COLO668 (cell line): ENCODE measurements around the gene PLEKHO1.
"Not testable (repeated sequence)": the region's sequence is repeated elsewhere in the genome, so short reads cannot be mapped to it uniquely, and the experiment has no call there.

Experiments
- DNase-seq: peaks from one replicate; lab custom pipeline; 2025; ENCODE audit not compliant: unreplicated experiment; lab: John Stamatoyannopoulos, UW

The PLEKHO1 gene

DNA sequence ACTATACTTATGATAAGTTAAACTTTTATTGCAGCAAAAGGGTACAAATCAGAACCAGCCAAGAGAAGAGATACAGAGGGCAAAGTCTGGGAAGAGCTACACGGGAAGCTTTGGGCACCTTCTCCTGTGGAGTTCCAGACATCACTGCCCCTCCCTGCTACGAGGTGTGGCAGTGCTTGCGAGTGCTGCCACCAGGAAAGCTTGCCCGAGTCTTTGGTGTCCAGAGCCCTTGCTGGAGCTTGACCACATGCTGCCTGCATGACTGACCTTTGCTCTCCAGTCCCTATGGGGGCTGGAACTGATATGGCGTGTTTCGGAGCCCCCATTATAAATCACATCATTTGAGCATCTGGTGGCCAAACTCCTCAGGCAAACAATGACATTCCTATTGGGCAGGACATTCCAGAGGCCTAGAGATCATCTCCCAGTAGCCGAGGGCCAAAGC lies 23.4 kb downstream of the PLEKHO1 start:
- no peak for DNase-seq

- DNase-seq: no peak
Measured at GRCh38 chr1:150176593-150176992, 26.9 kb downstream of the PLEKHO1 start.

DNA sequence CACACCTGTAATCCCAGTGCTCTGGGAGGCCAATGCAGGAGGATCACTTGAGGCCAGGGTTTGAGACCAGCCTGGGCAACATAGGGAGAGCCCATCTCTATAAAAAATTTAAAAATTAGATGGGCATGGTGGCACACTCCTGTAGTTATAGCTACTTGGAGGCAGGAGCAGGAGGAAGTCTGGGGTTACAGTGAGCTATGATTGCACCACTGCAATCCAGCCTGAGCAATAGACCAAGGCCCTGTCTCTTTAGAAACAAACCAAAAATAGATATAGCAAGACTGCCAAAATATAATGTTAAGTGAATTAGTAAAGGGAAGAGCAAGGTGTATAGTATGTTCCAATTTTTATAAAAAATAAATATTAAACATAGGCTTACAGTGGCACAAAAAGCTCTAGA lies 28.8 kb downstream of the PLEKHO1 start:
- no peak for DNase-seq

DNA sequence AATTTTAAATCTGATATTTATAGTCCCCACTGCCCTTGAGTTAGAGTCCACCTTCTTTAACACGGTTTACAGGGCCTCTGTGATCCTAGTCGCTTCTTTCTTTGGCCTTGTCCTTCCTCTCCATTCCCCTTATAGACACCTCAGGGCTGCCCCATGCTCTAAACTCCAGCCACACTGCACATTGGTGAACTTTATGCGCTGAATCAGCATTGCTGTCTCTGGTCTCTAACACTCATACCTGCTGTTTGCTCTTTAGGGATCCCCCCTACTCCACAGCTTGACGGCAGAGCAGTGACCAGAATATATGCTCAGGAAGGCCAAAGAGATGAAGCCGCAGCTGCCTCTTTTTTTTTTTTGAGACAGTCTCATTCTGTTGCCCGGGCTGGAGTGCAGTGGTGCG lies 30.2 kb downstream of the PLEKHO1 start:
- no peak for DNase-seq

GRCh38 chr1:150180474-150180873 lies 30.8 kb downstream of the PLEKHO1 start:
- no peak for DNase-seq

DNA sequence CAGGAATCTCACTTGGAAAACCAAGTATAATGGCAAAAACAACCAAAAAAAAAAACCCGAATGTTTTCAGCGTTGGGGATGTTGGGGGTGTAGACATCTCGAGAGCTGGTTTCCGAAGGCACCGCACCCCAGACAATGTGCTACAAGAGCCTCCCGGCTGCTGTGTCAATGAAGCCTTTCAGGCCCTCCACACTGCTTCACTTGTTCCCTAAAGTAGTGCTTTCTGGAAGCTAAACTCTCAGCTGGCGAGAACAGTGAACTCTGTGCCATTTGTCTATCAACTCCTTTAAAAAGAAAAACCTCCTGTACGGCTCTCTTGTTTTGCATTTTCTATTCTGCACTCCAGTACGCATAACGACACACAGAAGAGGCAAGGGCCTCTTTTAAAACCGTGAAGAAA lies 32.5 kb downstream of the PLEKHO1 start:
- no peak for DNase-seq

GRCh38 chr1:150183061-150183460 lies 33.3 kb downstream of the PLEKHO1 start:
- DNase-seq: no peak

DNA sequence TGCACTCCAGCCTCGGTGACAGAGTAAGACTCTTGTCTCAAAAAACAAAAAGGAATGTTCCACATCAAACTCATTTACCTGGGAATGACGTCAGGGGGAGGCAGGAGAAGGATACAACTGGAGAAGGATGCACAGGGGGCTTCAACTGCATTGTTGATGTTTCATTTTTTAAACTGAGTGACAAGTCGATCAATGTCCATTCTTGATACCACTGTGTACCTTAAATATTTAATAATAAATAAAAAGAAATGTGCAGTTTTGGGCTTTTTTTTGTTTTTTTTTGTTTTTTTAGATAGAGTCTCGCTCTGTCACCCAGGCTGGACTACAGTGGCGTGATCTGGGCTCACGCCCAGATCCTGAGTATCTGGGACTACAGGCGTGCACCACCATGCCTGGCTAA lies 35.8 kb downstream of the PLEKHO1 start:
- DNase-seq: no peak

DNA sequence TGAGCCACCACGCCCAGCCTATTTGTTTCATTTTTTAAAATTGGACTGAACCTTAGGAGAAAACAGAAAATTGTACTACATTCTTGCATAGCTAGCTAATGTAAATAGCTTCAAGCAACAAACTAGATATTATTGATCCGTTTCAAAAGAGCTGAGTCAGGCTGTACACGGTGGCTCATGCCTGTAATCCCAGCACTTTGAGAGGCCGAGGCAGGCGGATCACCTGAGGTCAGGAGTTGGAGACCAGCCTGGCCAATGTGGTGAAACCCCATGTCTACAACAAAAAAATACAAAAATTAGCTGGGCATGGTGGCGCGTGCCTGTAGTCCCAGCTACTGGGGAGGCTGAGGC lies 36.7 kb downstream of the PLEKHO1 start:
- not testable (repeated sequence) for DNase-seq

- DNase-seq: no peak
Measured at GRCh38 chr1:150186789-150187559, 37.3 kb downstream of the PLEKHO1 start.

GRCh38 chr1:150187560-150187931 lies 37.8 kb downstream of the PLEKHO1 start:
- DNase-seq: no peak

- DNase-seq: no peak
Measured at GRCh38 chr1:150192012-150192411, 42.3 kb downstream of the PLEKHO1 start.

DNA sequence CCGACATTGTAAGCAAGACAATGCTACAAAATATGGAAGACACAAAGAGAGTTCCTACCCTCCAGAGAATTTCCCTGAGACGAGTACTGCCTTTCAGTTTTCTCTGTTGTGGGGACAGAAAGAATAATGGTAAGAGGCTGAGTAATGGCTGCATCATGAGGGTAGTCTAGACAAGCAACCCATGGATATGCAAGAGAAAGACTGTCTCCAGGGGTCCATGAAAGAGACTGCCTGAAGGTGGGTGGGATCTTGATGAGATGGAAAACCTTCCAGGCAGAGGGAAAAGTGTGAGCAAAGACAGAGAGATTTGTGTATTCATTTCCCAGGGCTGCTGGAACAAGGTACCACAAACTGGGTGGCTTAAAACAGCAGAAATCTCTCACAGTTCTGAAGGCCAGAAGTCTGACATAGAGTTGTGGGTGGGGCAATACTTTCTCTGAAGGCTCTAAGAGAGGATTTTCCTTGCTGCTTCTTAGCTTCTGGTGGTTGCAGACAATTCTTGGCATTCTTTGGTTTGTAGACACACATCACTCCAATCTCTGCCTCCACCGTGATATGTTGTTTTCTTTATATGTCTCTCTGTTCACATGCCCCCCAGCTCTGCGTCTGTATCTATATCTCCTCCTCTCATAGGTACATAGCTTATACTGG lies 44.8 kb downstream of the PLEKHO1 start:
- no peak for DNase-seq

DNA sequence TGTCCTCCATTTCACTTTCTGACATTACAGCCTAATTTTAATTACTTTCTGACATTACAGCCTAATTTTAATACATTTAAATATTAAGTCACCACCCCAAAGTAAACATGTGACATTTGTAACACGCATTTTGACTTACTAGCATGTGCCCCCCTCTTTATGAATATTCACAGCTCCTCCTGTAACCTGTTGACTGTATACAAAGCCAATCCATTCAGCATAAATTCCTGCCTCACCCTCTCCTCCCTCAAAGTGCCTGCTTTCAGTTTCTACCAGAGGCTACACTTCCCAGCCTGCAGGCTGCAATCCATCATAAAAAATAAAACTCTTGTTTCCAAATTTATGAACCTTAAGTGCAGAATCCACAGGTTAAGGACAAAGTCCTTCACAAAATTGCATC lies 46.7 kb downstream of the PLEKHO1 start:
- no peak for DNase-seq

- DNase-seq: no peak
Measured at GRCh38 chr1:150207281-150207971, 57.7 kb downstream of the PLEKHO1 start.

GRCh38 chr1:150208460-150208859 lies 58.7 kb downstream of the PLEKHO1 start:
- DNase-seq: not testable (repeated sequence)
